HepG2 (cell line): ENCODE results near the gene PELO. TPM values are rescaled to one million over a fixed set of nuclear protein-coding genes. Genes with fewer than 3 reads are reported as not detected.
A peak's percentile ranks its signal among the peaks of the same experiment; 100 is the strongest.

Experiments
- HMG20A ChIP-seq: IDR thresholded peaks from 2 replicates; pipeline ENCODE4 v1.6.1; 2016; ENCODE audit warnings: borderline replicate concordance
- KAT7 ChIP-seq: IDR thresholded peaks from 2 replicates; pipeline ENCODE4 v1.6.1; 2018; ENCODE audit warnings: borderline replicate concordance, missing compliant biosample characterization
- MXD4 ChIP-seq: IDR thresholded peaks from 2 replicates; pipeline ENCODE4 v1.6.1; 2016; ENCODE audit warnings: mild to moderate bottlenecking, missing biosample characterization, missing genetic modification reagents
- PCBP1 ChIP-seq: fragments of 200-400 bp; formaldehyde crosslinking; IDR thresholded peaks from 2 replicates; pipeline ENCODE4 v1.6.1; 2017; ENCODE audit warnings: mild to moderate bottlenecking, low read depth, low read length, borderline replicate concordance
- POLR2A ChIP-seq, 2 experiments: IDR thresholded peaks; 2 replicates each; pipeline ENCODE4 v1.6.1; 2011; ENCODE audit warnings: low read depth in 2 of 2, low read length in 2 of 2, mild to moderate bottlenecking in 1 of 2, moderate library complexity in 1 of 2; ENCODE audit not compliant: insufficient read depth in 1 of 2
- POLR2AphosphoS5 ChIP-seq: IDR thresholded peaks from 2 replicates; pipeline ENCODE4 v1.6.1; 2012; ENCODE audit warnings: low read depth, low read length
- RFXANK ChIP-seq: IDR thresholded peaks from 2 replicates; pipeline ENCODE4 v1.6.1; 2016
- SIX1 ChIP-seq: sonication (generic); formaldehyde crosslinking; IDR thresholded peaks from 2 replicates; pipeline ENCODE4 v1.4.0; 2020; ENCODE audit warnings: missing genetic modification reagents, borderline replicate concordance
- SMARCC2 ChIP-seq: fragments of 450-650 bp; IDR thresholded peaks from 2 replicates; pipeline ENCODE4 v1.6.1; 2017; ENCODE audit warnings: antibody characterized with exemption, mild to moderate bottlenecking
- SNAI1 ChIP-seq: sonication (generic); formaldehyde crosslinking; IDR thresholded peaks from 2 replicates; pipeline ENCODE4 v1.5.0; 2020; ENCODE audit warnings: mild to moderate bottlenecking, missing genetic modification reagents, borderline replicate concordance
- TBP ChIP-seq: sonication (generic); formaldehyde crosslinking; IDR thresholded peaks from 2 replicates; pipeline ENCODE4 v1.5.0; 2020; ENCODE audit warnings: missing genetic modification reagents
- TBX3 ChIP-seq: fragments of 450-650 bp; IDR thresholded peaks from 2 replicates; pipeline ENCODE4 v1.6.1; 2017; ENCODE audit warnings: antibody characterized with exemption, mild to moderate bottlenecking, inconsistent platforms, borderline replicate concordance
- TSC22D2 ChIP-seq: sonication (generic); formaldehyde crosslinking; IDR thresholded peaks from 2 replicates; pipeline ENCODE4 v1.5.1; 2020; ENCODE audit warnings: missing genetic modification reagents, mild to moderate bottlenecking, borderline replicate concordance
- ZFP36 ChIP-seq: fragments of 150-350 bp; IDR thresholded peaks from 2 replicates; pipeline ENCODE4 v1.6.1; 2018; ENCODE audit warnings: borderline replicate concordance, low read length, low read depth; ENCODE audit not compliant: partially characterized antibody
- ZNF230 ChIP-seq: sonication (generic); formaldehyde crosslinking; IDR thresholded peaks from 2 replicates; pipeline ENCODE4 v1.4.0; 2020; ENCODE audit warnings: mild to moderate bottlenecking, missing genetic modification reagents
- ZNF253 ChIP-seq: sonication (generic); formaldehyde crosslinking; IDR thresholded peaks from 2 replicates; pipeline ENCODE4 v1.8.0; 2022; ENCODE audit warnings: mild to moderate bottlenecking, missing genetic modification reagents, borderline replicate concordance
- ZNF333 ChIP-seq: sonication (generic); formaldehyde crosslinking; IDR thresholded peaks from 2 replicates; pipeline ENCODE4 v1.4.0; 2020; ENCODE audit warnings: mild to moderate bottlenecking, missing genetic modification reagents, borderline replicate concordance
- ZNF503 ChIP-seq: sonication (generic); formaldehyde crosslinking; IDR thresholded peaks from 2 replicates; pipeline ENCODE4 v1.4.0; 2020; ENCODE audit warnings: missing genetic modification reagents
- ZNF512 ChIP-seq: sonication (generic); formaldehyde crosslinking; IDR thresholded peaks from 2 replicates; pipeline ENCODE4 v1.4.0; 2020; ENCODE audit warnings: mild to moderate bottlenecking, missing genetic modification reagents
- ZNF543 ChIP-seq: sonication (generic); formaldehyde crosslinking; IDR thresholded peaks from 2 replicates; pipeline ENCODE4 v1.4.0; 2020; ENCODE audit warnings: mild to moderate bottlenecking, missing genetic modification reagents
- ZNF547 ChIP-seq: sonication (generic); formaldehyde crosslinking; IDR thresholded peaks from 2 replicates; pipeline ENCODE4 v1.5.1; 2020; ENCODE audit warnings: mild to moderate bottlenecking, missing genetic modification reagents
- ZNF563 ChIP-seq: sonication (generic); formaldehyde crosslinking; IDR thresholded peaks from 2 replicates; pipeline ENCODE4 v1.8.0; 2022; ENCODE audit warnings: mild to moderate bottlenecking, moderate library complexity, missing genetic modification reagents
- ZNF564 ChIP-seq: sonication (generic); formaldehyde crosslinking; IDR thresholded peaks from 2 replicates; pipeline ENCODE4 v1.8.1; 2023; ENCODE audit warnings: mild to moderate bottlenecking, missing genetic modification reagents
- ZNF737 ChIP-seq: sonication (generic); formaldehyde crosslinking; IDR thresholded peaks from 2 replicates; pipeline ENCODE4 v1.5.0; 2020; ENCODE audit warnings: missing genetic modification reagents, mild to moderate bottlenecking, borderline replicate concordance
- ZNF749 ChIP-seq: sonication (generic); formaldehyde crosslinking; IDR thresholded peaks from 2 replicates; pipeline ENCODE4 v1.8.0; 2022; ENCODE audit warnings: mild to moderate bottlenecking, missing genetic modification reagents, moderate library complexity, borderline replicate concordance
- ZSCAN12 ChIP-seq: sonication (generic); formaldehyde crosslinking; IDR thresholded peaks from 2 replicates; pipeline ENCODE4 v1.9.0; 2021; ENCODE audit warnings: mild to moderate bottlenecking, missing genetic modification reagents
- polyA plus RNA-seq, 8 experiments: library from polyadenylated mRNA; depleted of rRNA in 3 of 8; stranded (reverse) in 7 of 8; unstranded in 1 of 8; fragments of >200 nt; fragmentation: Illumina TruSeq in 4 of 8; extraction: Trizol in 4 of 8; gene quantifications; 2 replicates each; pipeline versions ENCODE4 v1.2.1 to v1.2.3, GENCODE V29; 2011 to 2016; ENCODE audit warnings: low read depth in 4 of 8, missing spikeins in 1 of 8, mixed read lengths in 1 of 8; ENCODE audit not compliant: insufficient read depth in 1 of 8
- total RNA-seq, 5 experiments: library from RNA; depleted of rRNA; stranded (reverse); fragments of >200 nt; fragmentation: Illumina TruSeq; extraction: Trizol; gene quantifications; 2 replicates each; pipeline ENCODE4 v1.2.3, GENCODE V29; 2016; ENCODE audit warnings: low read depth in 1 of 5
- TF ChIP-seq, protein P1 (sequence below), 2 experiments: IDR thresholded peaks; 2 replicates each; pipeline ENCODE4 v1.6.1; 2011 to 2012; ENCODE audit warnings: low read length in 2 of 2, borderline replicate concordance in 1 of 2, low read depth in 1 of 2, mild to moderate bottlenecking in 1 of 2, moderate library complexity in 1 of 2

Gene PELO
- total and polyA plus RNA-seq, 2 of the 13 experiments (the other 11 are each of a cell fraction or from before 2014, with no cell fraction given) = 19.0 to 23.9 TPM

DNA sequence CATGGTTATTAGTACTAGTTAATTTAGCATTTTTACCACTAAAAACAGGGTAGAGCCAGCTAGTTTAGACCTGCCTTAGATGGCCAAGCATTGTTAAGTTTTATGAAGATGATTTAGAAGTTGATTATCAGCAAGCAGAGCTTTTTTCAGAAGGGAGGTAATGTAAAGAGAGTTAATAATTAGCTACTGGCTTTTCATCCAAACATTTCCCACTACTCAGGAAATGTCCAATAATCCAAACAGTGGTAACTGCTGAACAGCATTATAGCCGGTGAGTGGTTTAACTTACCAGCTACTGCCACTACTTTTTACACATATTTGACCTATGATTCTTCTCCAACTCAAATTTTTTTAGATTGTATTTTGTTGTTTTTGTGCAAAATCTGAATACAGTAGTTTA lies 1.7 kb downstream of the PELO start (continued):
- TF ChIP-seq ZNF512 = no peak
- TF ChIP-seq ZNF543 = 0 out of 2 replicates have a peak, but pooled peaks have one; percentile 11
- TF ChIP-seq POLR2A (IDR thresholded peaks at IDR 0.05; ENCODE audit: insufficient read depth in 1 of 2, low read depth in 2 of 2, low read length in 2 of 2) = no peak
- TF ChIP-seq, protein P1, sequence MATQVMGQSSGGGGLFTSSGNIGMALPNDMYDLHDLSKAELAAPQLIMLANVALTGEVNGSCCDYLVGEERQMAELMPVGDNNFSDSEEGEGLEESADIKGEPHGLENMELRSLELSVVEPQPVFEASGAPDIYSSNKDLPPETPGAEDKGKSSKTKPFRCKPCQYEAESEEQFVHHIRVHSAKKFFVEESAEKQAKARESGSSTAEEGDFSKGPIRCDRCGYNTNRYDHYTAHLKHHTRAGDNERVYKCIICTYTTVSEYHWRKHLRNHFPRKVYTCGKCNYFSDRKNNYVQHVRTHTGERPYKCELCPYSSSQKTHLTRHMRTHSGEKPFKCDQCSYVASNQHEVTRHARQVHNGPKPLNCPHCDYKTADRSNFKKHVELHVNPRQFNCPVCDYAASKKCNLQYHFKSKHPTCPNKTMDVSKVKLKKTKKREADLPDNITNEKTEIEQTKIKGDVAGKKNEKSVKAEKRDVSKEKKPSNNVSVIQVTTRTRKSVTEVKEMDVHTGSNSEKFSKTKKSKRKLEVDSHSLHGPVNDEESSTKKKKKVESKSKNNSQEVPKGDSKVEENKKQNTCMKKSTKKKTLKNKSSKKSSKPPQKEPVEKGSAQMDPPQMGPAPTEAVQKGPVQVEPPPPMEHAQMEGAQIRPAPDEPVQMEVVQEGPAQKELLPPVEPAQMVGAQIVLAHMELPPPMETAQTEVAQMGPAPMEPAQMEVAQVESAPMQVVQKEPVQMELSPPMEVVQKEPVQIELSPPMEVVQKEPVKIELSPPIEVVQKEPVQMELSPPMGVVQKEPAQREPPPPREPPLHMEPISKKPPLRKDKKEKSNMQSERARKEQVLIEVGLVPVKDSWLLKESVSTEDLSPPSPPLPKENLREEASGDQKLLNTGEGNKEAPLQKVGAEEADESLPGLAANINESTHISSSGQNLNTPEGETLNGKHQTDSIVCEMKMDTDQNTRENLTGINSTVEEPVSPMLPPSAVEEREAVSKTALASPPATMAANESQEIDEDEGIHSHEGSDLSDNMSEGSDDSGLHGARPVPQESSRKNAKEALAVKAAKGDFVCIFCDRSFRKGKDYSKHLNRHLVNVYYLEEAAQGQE (IDR thresholded peaks at IDR 0.05; ENCODE audit: borderline replicate concordance in 1 of 2, low read depth in 1 of 2, low read length in 2 of 2) = no peak
- TF ChIP-seq SNAI1 = no peak
- no peak for TF ChIP-seq ZNF749
- no peak for TF ChIP-seq KAT7 (CRISPR knock-in tag)
- TF ChIP-seq ZNF564 (CRISPR knock-in tag) = no peak
- no peak for TF ChIP-seq ZNF737 (CRISPR knock-in tag)
- TF ChIP-seq ZNF230 (CRISPR knock-in tag) = no peak
- no peak for TF ChIP-seq ZNF253
- TF ChIP-seq POLR2AphosphoS5 = 0 out of 2 replicates have a peak, but pooled peaks have one; percentile 36
- no peak for TF ChIP-seq SIX1
- no peak for TF ChIP-seq MXD4
- TF ChIP-seq ZFP36 = no peak
- TF ChIP-seq ZSCAN12 (CRISPR knock-in tag) = no peak
- TF ChIP-seq TBP = no peak
- peak; percentile 23; the same call in 1 of the 2 replicates for TF ChIP-seq ZNF503 (CRISPR knock-in tag)
- TF ChIP-seq TBX3 = no peak
- no peak for TF ChIP-seq ZNF333
- no peak for TF ChIP-seq TSC22D2
- no peak for TF ChIP-seq PCBP1
- TF ChIP-seq HMG20A = no peak; the same call in 1 of the 2 replicates
- TF ChIP-seq RFXANK (CRISPR knock-in tag) = no peak
- TF ChIP-seq SMARCC2 = no peak
- TF ChIP-seq ZNF547 (CRISPR knock-in tag) = no peak
- no peak for TF ChIP-seq ZNF563 (CRISPR knock-in tag)
